Thyroid gland (tissue), 4 donors: Measurements from ENCODE around the gene RNASE3. TPM values are rescaled to one million over a fixed set of nuclear protein-coding genes. Genes with fewer than 3 reads are reported as not detected.
"Not testable (repeated sequence)": the region's sequence is repeated elsewhere in the genome, so short reads cannot be mapped to it uniquely, and the experiment has no call there.

Source experiments
- DNase-seq, 2 donors: peaks; one replicate each; pipeline ENCODE4 v3.0.0-alpha.2; 2019
- H3K27ac ChIP-seq, 3 donors: fragments of 200-600 bp; sonication (generic); 1 replicate in 2 of 3; 2 replicates in 1 of 3; pipeline ENCODE4 v1.5.1; 2016 to 2019; ENCODE audit warnings: mild to moderate bottlenecking in 1 of 3, moderate library complexity in 1 of 3
- H3K27me3 ChIP-seq: fragments of 200-600 bp; sonication (generic); one replicate; pipeline ENCODE4 v1.5.1; 2019
- H3K36me3 ChIP-seq, 2 donors: fragments of 200-600 bp; sonication (generic); one replicate each; pipeline ENCODE4 v1.5.1; 2016 to 2019
- H3K4me1 ChIP-seq, 2 donors: fragments of 200-600 bp; sonication (generic); one replicate each; pipeline ENCODE4 v1.5.1; 2017 to 2019
- H3K4me3 ChIP-seq, 3 donors: fragments of 200-600 bp; sonication (generic); replicated peaks in 1 of 3; 1 replicate in 2 of 3; 2 replicates in 1 of 3; pipeline ENCODE4 v1.5.1; 2016; ENCODE audit warnings: mild to moderate bottlenecking in 1 of 3
- H3K9me3 ChIP-seq: fragments of 200-600 bp; sonication (generic); one replicate; pipeline ENCODE4 v1.5.1; 2017
- CTCF ChIP-seq, 6 experiments: fragments of 200-600 bp in 3 of 6; fragments of 450-650 bp in 3 of 6; sonication (generic) in 3 of 6; IDR thresholded peaks; one replicate each; pipeline ENCODE4 v1.5.1; 2016 to 2019; ENCODE audit warnings: antibody characterized with exemption in 6 of 6, mild to moderate bottlenecking in 2 of 6, inconsistent platforms in 1 of 6, moderate library complexity in 1 of 6
- POLR2A ChIP-seq, 2 donors: fragments of 450-650 bp; IDR thresholded peaks; one replicate each; pipeline ENCODE4 v1.6.1; 2017; ENCODE audit warnings: antibody characterized with exemption in 2 of 2, mild to moderate bottlenecking in 2 of 2, moderate library complexity in 1 of 2
- whole genome bisulfite sequencing, 2 donors: methylation state at CpG; one replicate each; pipeline ENCODE4 v1.1.5; 2017; 5-methylcytosine and 5-hydroxymethylcytosine counted together
- intact Hi-C: fragments of 100-400 bp; cut with DNase I; formaldehyde crosslinking; loops from one replicate; pipeline ENCODE4 v1.15.1; 2023
- total RNA-seq, 4 donors: library from RNA; depleted of rRNA; stranded (reverse); fragments of >200 nt; gene quantifications; one replicate each; pipeline ENCODE4 v1.2.3, GENCODE V29; 2016

RNASE3 gene
- not detected for total RNA-seq

- 69 to 80% methylated on average over 11 of the region's 11 CpGs for WGBS, 2 donors
- H3K9me3 ChIP-seq, H3K27ac ChIP-seq, H3K36me3 ChIP-seq, intact Hi-C loops, H3K4me1 ChIP-seq, H3K4me3 ChIP-seq, H3K27me3 ChIP-seq, DNase-seq: not testable (repeated sequence)
These were observed at the start of gene RNASE3 for GRCh38 chr14:20891126-20891825. Gene RNASE3 (plus strand): TSS chr14:20891385. CDS start chr14:20891687, 302 bp downstream.

- Histone ChIP-seq H3K4me1 (no peaks in the 10 kb centered on the region), H3K36me3 (no peaks in the 10 kb centered on the region), H3K9me3 (no peaks in the 10 kb centered on the region), H3K27me3 (no peaks in the 10 kb centered on the region), H3K4me3 (no peak overlapping the region), H3K27ac (no peak overlapping the region)
- DNase-seq = no peak
- no peak for TF ChIP-seq POLR2A (IDR thresholded peaks at IDR 0.05)
- TF ChIP-seq CTCF (IDR thresholded peaks at IDR 0.05) = no peak
- intact Hi-C loops = no loop called here
- WGBS, 2 donors = 87 to 89% methylated on average over 6 of the region's 6 CpGs
These were observed 44.6 kb upstream of the RNASE3 start for GRCh38 chr14:20846560-20846959.

- intact Hi-C loops = no loop called here
- 82 to 83% methylated on average over 9 of the region's 9 CpGs for WGBS, 2 donors
- no peaks in the 10 kb centered on the region for H3K9me3 ChIP-seq
- TF ChIP-seq CTCF (IDR thresholded peaks at IDR 0.05) (no peak), POLR2A (IDR thresholded peaks at IDR 0.05) (no peak)
- DNase-seq = no peak
- H3K4me1 ChIP-seq = no peaks in the 10 kb centered on the region
- no peak overlapping the region for H3K27ac ChIP-seq
- H3K36me3 ChIP-seq = no peaks in the 10 kb centered on the region
- no peaks in the 10 kb centered on the region for H3K27me3 ChIP-seq
- H3K4me3 ChIP-seq = no peak overlapping the region
These were observed 42.8 kb upstream of the RNASE3 start for GRCh38 chr14:20848316-20848954.

GRCh38 chr14:20848955-20849570 lies 42.1 kb upstream of the RNASE3 start:
- intact Hi-C loops = no loop called here
- no peak overlapping the region for H3K4me3 ChIP-seq
- 47 to 65% methylated on average over 4 of the region's 4 CpGs for WGBS, 2 donors
- H3K9me3 ChIP-seq = no peaks in the 10 kb centered on the region
- TF ChIP-seq CTCF (IDR thresholded peaks at IDR 0.05) (no peak), POLR2A (IDR thresholded peaks at IDR 0.05) (no peak)
- no peaks in the 10 kb centered on the region for H3K27me3 ChIP-seq
- H3K4me1 ChIP-seq = no peaks in the 10 kb centered on the region
- DNase-seq = no peak
- H3K27ac ChIP-seq = no peak overlapping the region
- H3K36me3 ChIP-seq = no peaks in the 10 kb centered on the region

- H3K27ac ChIP-seq = no peak overlapping the region
- H3K9me3 ChIP-seq = no peaks in the 10 kb centered on the region
- H3K27me3 ChIP-seq = no peaks in the 10 kb centered on the region
- no peak for DNase-seq
- no peaks in the 10 kb centered on the region for H3K36me3 ChIP-seq
- intact Hi-C loops = loop anchor here (10.0 kb wide), 1 partner anchor 112 kb away; no protein-coding TSS in a partner anchor
- no peaks in the 10 kb centered on the region for H3K4me1 ChIP-seq
- 67% methylated on average over 4 of the region's 4 CpGs for WGBS, 2 donors
- no peak overlapping the region for H3K4me3 ChIP-seq
- TF ChIP-seq CTCF (IDR thresholded peaks at IDR 0.05) = no peak
- no peak for TF ChIP-seq POLR2A (IDR thresholded peaks at IDR 0.05)
These were observed 38.1 kb upstream of the RNASE3 start for GRCh38 chr14:20853042-20853441.
